SK-N-SH treated with all-trans-retinoic acid at 6 μM for 48 hours (cell line): ENCODE measurements around the gene APIP.
"Not testable (repeated sequence)": the region's sequence is repeated elsewhere in the genome, so short reads cannot be mapped to it uniquely, and the experiment has no call there.

Experiments used
- ATAC-seq: fragments of 200-7000 bp; cut with Tn5 transposase; 3 replicates; pipeline ENCODE4 v1.9.1; 2020; ENCODE audit warnings: mild to moderate bottlenecking, moderate library complexity
- ARNTL ChIP-seq: fragments of 450-650 bp; formaldehyde crosslinking; IDR thresholded peaks from 2 replicates; pipeline ENCODE4 v1.5.0; 2020; ENCODE audit warnings: low read depth, mild to moderate bottlenecking, moderate library complexity, borderline replicate concordance
- BACH2 ChIP-seq: fragments of 250-450 bp; sonication (Bioruptor Pico); IDR thresholded peaks from 2 replicates; pipeline ENCODE4 v1.9.0; 2021; ENCODE audit warnings: mild to moderate bottlenecking, borderline replicate concordance
- CSDC2 ChIP-seq: fragments of 250-450 bp; sonication (Bioruptor Pico); IDR thresholded peaks from 2 replicates; pipeline ENCODE4 v1.5.0; 2020; ENCODE audit warnings: mild to moderate bottlenecking, moderate library complexity
- ESRRG ChIP-seq: fragments of 250-450 bp; sonication (Bioruptor Pico); IDR thresholded peaks from 2 replicates; pipeline ENCODE4 v1.6.1; 2021; ENCODE audit warnings: mild to moderate bottlenecking
- GLIS3 ChIP-seq: fragments of 250-450 bp; sonication (Bioruptor Pico); IDR thresholded peaks from 2 replicates; pipeline ENCODE4 v1.5.0; 2020; ENCODE audit warnings: mild to moderate bottlenecking, moderate library complexity
- ISL1 ChIP-seq: fragments of 250-450 bp; sonication (Bioruptor Pico); IDR thresholded peaks from 2 replicates; pipeline ENCODE4 v2.1.2; 2022; ENCODE audit warnings: mild to moderate bottlenecking, moderate library complexity
- OSR1 ChIP-seq: fragments of 250-450 bp; sonication (Bioruptor Pico); IDR thresholded peaks from 2 replicates; pipeline ENCODE4 v1.8.0; 2022; ENCODE audit warnings: moderate library complexity, mild to moderate bottlenecking, inconsistent platforms
- PPARA ChIP-seq: fragments of 250-450 bp; sonication (Bioruptor Pico); IDR thresholded peaks from 2 replicates; pipeline ENCODE4 v1.5.0; 2020; ENCODE audit warnings: mild to moderate bottlenecking, borderline replicate concordance
- RARB ChIP-seq: fragments of 250-450 bp; sonication (Bioruptor Pico); IDR thresholded peaks from 2 replicates; pipeline ENCODE4 v1.8.0; 2021; ENCODE audit warnings: mild to moderate bottlenecking, moderate library complexity
- SNAI2 ChIP-seq: fragments of 250-450 bp; sonication (Bioruptor Pico); IDR thresholded peaks from 2 replicates; pipeline ENCODE4 v1.5.0; 2020; ENCODE audit warnings: mild to moderate bottlenecking, moderate library complexity
- TCF4 ChIP-seq: fragments of 250-450 bp; sonication (Bioruptor Pico); IDR thresholded peaks from 2 replicates; pipeline ENCODE4 v1.8.0; 2021; ENCODE audit warnings: mild to moderate bottlenecking, moderate library complexity, borderline replicate concordance
- TOX ChIP-seq: fragments of 250-450 bp; sonication (Bioruptor Pico); IDR thresholded peaks from 2 replicates; pipeline ENCODE4 v1.8.0; 2021; ENCODE audit warnings: mild to moderate bottlenecking, moderate library complexity, borderline replicate concordance
- ZC3H10 ChIP-seq: fragments of 250-450 bp; sonication (Bioruptor Pico); IDR thresholded peaks from 2 replicates; pipeline ENCODE4 v1.5.1; 2021; ENCODE audit warnings: mild to moderate bottlenecking, moderate library complexity
- ZFP3 ChIP-seq: fragments of 250-450 bp; sonication (Bioruptor Pico); IDR thresholded peaks from 2 replicates; pipeline ENCODE4 v1.5.0; 2020; ENCODE audit warnings: mild to moderate bottlenecking, moderate library complexity
- ZFP30 ChIP-seq: fragments of 450-650 bp; formaldehyde crosslinking; IDR thresholded peaks from 2 replicates; pipeline ENCODE4 v1.5.0; 2022; ENCODE audit warnings: mild to moderate bottlenecking, moderate library complexity
- ZNF565 ChIP-seq: fragments of 450-650 bp; formaldehyde crosslinking; conservative IDR thresholded peaks from 2 replicates; pipeline ENCODE4 v1.5.0; 2020; ENCODE audit warnings: low read depth, mild to moderate bottlenecking, moderate library complexity
- ZNF70 ChIP-seq: fragments of 450-650 bp; formaldehyde crosslinking; IDR thresholded peaks from 2 replicates; pipeline ENCODE4 v1.5.0; 2020; ENCODE audit warnings: mild to moderate bottlenecking, moderate library complexity
- ZNF8 ChIP-seq: fragments of 450-650 bp; formaldehyde crosslinking; IDR thresholded peaks from 2 replicates; pipeline ENCODE4 v1.5.0; 2020; ENCODE audit warnings: mild to moderate bottlenecking, moderate library complexity
- TF ChIP-seq, protein P1 (sequence below): fragments of 250-450 bp; sonication (Bioruptor Pico); IDR thresholded peaks from 2 replicates; pipeline ENCODE4 v1.5.1; 2020; ENCODE audit warnings: low read depth, mild to moderate bottlenecking, moderate library complexity
- TF ChIP-seq, protein P2 (sequence below): fragments of 250-450 bp; sonication (Bioruptor Pico); IDR thresholded peaks from 2 replicates; pipeline ENCODE4 v1.8.0; 2021; ENCODE audit warnings: low read depth, mild to moderate bottlenecking, moderate library complexity, borderline replicate concordance
- TF ChIP-seq, protein P3 (sequence below): fragments of 250-450 bp; sonication (Bioruptor Pico); IDR thresholded peaks from 2 replicates; pipeline ENCODE4 v1.8.0; 2020; ENCODE audit warnings: mild to moderate bottlenecking, moderate library complexity, borderline replicate concordance
- TF ChIP-seq, protein P4 (sequence below): fragments of 250-450 bp; sonication (Bioruptor Pico); IDR thresholded peaks from 2 replicates; pipeline ENCODE4 v1.5.1; 2021; ENCODE audit warnings: mild to moderate bottlenecking, moderate library complexity
- TF ChIP-seq, protein P5 (sequence below): fragments of 250-450 bp; sonication (Bioruptor Pico); IDR thresholded peaks from 2 replicates; pipeline ENCODE4 v1.5.0; 2020; ENCODE audit warnings: mild to moderate bottlenecking, moderate library complexity

Gene APIP

DNA sequence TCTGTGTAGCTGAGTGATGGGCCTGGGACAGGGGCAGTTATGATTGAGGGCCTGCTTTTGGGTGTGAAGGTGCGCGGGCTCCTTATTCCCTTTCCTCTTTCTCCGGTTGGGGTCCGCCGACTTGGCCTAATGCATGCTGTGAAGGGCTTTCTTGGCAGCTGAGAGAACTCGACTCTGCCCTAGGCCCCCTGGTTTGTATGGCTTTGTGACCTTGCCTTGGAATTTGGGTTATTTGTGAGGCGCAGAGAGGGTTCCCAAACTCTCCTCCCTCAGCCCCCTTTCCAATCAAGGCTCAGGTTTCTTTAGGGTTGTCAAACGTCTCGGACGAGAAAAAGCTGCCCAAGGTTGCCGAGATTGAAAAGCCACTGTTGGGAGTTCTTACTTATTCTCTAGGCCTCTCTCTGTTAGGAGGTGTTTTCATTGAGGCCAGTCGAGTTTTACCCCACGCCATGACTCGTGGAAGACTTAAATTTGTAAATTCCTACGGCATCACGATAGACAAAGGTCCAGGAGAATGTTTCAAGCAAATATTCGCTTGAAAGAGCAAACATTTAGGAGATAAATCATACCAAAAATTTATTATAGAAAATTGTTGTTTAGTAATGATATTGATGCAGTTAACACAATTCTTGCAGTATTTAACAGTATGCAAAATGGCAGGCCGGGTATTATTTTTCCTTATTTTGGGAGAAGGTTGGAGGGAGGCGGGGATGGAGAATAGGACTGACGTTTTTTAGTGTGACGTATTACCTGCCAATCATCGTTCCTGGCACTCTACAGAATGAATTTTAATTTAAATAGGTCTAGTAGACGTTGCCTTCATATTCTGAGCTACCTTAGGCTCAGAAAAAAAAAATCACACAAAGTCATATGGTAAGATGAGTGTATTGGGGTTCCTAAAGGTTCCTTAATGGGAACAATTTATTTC is 928 bp upstream of the APIP start:
- no peak for TF ChIP-seq ARNTL
- no peak for TF ChIP-seq SNAI2
- TF ChIP-seq ZC3H10 (CRISPR knock-in tag) = no peak
- TF ChIP-seq ZNF70 (CRISPR knock-in tag) = no peak
- TF ChIP-seq, protein P1, sequence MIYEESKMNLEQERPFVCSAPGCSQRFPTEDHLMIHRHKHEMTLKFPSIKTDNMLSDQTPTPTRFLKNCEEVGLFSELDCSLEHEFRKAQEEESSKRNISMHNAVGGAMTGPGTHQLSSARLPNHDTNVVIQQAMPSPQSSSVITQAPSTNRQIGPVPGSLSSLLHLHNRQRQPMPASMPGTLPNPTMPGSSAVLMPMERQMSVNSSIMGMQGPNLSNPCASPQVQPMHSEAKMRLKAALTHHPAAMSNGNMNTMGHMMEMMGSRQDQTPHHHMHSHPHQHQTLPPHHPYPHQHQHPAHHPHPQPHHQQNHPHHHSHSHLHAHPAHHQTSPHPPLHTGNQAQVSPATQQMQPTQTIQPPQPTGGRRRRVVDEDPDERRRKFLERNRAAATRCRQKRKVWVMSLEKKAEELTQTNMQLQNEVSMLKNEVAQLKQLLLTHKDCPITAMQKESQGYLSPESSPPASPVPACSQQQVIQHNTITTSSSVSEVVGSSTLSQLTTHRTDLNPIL (CRISPR knock-in tag) = no peak
- no peak for TF ChIP-seq ZFP3 (CRISPR knock-in tag)
- TF ChIP-seq TCF4 (CRISPR knock-in tag) = no peak
- TF ChIP-seq RARB (CRISPR knock-in tag) = no peak
- no peak for TF ChIP-seq GLIS3 (CRISPR knock-in tag)
- no peak for TF ChIP-seq ISL1 (CRISPR knock-in tag)
- TF ChIP-seq CSDC2 (CRISPR knock-in tag) = no peak
- TF ChIP-seq ZNF565 (CRISPR knock-in tag) = no peak
- TF ChIP-seq ZNF8 (CRISPR knock-in tag) = no peak
- TF ChIP-seq ESRRG (CRISPR knock-in tag) = no peak
- TF ChIP-seq ZFP30 (CRISPR knock-in tag) = no peak
- TF ChIP-seq, protein P2, sequence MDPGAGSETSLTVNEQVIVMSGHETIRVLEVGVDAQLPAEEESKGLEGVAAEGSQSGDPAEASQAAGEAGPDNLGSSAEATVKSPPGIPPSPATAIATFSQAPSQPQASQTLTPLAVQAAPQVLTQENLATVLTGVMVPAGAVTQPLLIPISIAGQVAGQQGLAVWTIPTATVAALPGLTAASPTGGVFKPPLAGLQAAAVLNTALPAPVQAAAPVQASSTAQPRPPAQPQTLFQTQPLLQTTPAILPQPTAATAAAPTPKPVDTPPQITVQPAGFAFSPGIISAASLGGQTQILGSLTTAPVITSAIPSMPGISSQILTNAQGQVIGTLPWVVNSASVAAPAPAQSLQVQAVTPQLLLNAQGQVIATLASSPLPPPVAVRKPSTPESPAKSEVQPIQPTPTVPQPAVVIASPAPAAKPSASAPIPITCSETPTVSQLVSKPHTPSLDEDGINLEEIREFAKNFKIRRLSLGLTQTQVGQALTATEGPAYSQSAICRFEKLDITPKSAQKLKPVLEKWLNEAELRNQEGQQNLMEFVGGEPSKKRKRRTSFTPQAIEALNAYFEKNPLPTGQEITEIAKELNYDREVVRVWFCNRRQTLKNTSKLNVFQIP (CRISPR knock-in tag) = no peak
- ATAC-seq = peak; percentile 44

DNA sequence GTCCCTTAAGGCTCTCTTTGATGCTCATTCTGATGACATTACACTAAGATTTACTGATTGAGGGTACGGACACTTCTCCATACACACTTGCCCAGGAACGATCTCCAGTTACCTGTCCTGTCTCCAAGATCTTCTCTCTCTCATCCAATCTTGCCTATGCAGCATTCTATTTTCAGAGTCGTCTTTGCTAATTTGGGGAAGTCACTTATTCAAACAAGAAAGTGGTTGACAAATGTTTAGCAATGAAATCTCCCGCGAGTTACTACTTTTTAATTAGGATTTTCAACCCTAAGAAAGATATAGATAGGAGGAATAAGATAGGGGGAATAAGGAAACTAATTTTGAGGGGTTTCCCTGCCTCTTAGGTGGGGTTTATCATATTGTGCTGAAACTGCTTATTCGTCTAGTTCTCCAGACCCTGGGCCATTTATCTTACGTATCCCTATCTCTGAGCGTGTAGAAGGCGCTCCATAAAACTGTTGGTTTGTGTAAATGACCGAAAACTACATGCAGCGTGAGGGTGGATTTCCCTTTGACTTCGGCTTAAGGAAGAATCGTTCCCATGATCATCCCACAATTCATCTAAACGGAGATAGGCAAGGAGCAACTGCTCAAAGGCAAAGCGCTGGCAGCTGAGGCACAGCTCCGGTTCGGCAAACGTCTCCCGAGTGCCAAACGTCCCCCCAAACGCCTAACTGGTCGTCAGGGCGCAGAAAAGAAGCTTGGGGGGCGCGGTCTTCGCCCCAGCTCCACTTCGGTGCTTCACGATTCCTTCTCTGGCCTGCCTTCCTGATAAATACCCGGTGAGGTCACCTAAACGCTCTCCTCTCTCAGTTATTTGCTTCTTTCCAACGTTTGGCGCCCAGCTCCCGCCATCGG is 804 bp downstream of the APIP start:
- TF ChIP-seq, protein P3, sequence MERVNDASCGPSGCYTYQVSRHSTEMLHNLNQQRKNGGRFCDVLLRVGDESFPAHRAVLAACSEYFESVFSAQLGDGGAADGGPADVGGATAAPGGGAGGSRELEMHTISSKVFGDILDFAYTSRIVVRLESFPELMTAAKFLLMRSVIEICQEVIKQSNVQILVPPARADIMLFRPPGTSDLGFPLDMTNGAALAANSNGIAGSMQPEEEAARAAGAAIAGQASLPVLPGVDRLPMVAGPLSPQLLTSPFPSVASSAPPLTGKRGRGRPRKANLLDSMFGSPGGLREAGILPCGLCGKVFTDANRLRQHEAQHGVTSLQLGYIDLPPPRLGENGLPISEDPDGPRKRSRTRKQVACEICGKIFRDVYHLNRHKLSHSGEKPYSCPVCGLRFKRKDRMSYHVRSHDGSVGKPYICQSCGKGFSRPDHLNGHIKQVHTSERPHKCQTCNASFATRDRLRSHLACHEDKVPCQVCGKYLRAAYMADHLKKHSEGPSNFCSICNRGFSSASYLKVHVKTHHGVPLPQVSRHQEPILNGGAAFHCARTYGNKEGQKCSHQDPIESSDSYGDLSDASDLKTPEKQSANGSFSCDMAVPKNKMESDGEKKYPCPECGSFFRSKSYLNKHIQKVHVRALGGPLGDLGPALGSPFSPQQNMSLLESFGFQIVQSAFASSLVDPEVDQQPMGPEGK = no peak
- TF ChIP-seq ISL1 (CRISPR knock-in tag) = no peak
- TF ChIP-seq SNAI2 = no peak
- TF ChIP-seq ZNF565 (CRISPR knock-in tag) = no peak
- no peak for TF ChIP-seq PPARA (CRISPR knock-in tag)
- TF ChIP-seq, protein P4, sequence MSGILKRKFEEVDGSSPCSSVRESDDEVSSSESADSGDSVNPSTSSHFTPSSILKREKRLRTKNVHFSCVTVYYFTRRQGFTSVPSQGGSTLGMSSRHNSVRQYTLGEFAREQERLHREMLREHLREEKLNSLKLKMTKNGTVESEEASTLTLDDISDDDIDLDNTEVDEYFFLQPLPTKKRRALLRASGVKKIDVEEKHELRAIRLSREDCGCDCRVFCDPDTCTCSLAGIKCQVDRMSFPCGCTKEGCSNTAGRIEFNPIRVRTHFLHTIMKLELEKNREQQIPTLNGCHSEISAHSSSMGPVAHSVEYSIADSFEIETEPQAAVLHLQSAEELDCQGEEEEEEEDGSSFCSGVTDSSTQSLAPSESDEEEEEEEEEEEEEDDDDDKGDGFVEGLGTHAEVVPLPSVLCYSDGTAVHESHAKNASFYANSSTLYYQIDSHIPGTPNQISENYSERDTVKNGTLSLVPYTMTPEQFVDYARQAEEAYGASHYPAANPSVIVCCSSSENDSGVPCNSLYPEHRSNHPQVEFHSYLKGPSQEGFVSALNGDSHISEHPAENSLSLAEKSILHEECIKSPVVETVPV (CRISPR knock-in tag) = no peak
- no peak for TF ChIP-seq ZC3H10 (CRISPR knock-in tag)
- TF ChIP-seq OSR1 = no peak
- TF ChIP-seq ARNTL = no peak
- TF ChIP-seq ESRRG (CRISPR knock-in tag) = no peak
- TF ChIP-seq, protein P5, sequence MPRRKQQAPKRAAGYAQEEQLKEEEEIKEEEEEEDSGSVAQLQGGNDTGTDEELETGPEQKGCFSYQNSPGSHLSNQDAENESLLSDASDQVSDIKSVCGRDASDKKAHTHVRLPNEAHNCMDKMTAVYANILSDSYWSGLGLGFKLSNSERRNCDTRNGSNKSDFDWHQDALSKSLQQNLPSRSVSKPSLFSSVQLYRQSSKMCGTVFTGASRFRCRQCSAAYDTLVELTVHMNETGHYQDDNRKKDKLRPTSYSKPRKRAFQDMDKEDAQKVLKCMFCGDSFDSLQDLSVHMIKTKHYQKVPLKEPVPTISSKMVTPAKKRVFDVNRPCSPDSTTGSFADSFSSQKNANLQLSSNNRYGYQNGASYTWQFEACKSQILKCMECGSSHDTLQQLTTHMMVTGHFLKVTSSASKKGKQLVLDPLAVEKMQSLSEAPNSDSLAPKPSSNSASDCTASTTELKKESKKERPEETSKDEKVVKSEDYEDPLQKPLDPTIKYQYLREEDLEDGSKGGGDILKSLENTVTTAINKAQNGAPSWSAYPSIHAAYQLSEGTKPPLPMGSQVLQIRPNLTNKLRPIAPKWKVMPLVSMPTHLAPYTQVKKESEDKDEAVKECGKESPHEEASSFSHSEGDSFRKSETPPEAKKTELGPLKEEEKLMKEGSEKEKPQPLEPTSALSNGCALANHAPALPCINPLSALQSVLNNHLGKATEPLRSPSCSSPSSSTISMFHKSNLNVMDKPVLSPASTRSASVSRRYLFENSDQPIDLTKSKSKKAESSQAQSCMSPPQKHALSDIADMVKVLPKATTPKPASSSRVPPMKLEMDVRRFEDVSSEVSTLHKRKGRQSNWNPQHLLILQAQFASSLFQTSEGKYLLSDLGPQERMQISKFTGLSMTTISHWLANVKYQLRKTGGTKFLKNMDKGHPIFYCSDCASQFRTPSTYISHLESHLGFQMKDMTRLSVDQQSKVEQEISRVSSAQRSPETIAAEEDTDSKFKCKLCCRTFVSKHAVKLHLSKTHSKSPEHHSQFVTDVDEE = no peak
- TF ChIP-seq RARB (CRISPR knock-in tag) = no peak
- no peak for TF ChIP-seq BACH2 (CRISPR knock-in tag)
- TF ChIP-seq GLIS3 (CRISPR knock-in tag) = no peak
- TF ChIP-seq, protein P2 (CRISPR knock-in tag) = no peak
- TF ChIP-seq ZFP30 (CRISPR knock-in tag) = no peak
- TF ChIP-seq ZNF70 (CRISPR knock-in tag) = no peak
- no peak for TF ChIP-seq TOX
- no peak for TF ChIP-seq CSDC2 (CRISPR knock-in tag)
- no peak for TF ChIP-seq ZFP3 (CRISPR knock-in tag)
- ATAC-seq = peak; percentile 22

DNA sequence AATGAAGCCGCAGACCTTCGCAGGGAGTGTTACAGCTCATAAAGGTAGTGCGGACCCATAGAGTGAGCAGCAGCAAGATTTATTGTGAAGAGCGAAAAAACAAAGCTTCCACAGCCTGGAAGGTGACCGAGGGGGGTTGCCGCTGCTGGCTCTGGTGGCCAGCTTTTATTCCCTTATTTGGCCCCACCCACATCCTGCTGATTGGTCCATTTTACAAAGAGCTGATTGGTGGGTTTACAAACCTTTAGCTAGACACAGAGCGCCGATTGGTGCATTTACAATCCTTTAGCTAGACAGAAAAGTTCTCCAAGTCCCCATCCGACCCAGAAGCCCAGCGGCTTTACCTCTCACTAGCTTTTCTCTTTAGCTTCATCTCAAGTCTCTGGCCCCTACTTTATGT is 2.6 kb downstream of the APIP start:
- not testable (repeated sequence) for ATAC-seq
